ENCODE results near the gene PHC2.

DNA sequence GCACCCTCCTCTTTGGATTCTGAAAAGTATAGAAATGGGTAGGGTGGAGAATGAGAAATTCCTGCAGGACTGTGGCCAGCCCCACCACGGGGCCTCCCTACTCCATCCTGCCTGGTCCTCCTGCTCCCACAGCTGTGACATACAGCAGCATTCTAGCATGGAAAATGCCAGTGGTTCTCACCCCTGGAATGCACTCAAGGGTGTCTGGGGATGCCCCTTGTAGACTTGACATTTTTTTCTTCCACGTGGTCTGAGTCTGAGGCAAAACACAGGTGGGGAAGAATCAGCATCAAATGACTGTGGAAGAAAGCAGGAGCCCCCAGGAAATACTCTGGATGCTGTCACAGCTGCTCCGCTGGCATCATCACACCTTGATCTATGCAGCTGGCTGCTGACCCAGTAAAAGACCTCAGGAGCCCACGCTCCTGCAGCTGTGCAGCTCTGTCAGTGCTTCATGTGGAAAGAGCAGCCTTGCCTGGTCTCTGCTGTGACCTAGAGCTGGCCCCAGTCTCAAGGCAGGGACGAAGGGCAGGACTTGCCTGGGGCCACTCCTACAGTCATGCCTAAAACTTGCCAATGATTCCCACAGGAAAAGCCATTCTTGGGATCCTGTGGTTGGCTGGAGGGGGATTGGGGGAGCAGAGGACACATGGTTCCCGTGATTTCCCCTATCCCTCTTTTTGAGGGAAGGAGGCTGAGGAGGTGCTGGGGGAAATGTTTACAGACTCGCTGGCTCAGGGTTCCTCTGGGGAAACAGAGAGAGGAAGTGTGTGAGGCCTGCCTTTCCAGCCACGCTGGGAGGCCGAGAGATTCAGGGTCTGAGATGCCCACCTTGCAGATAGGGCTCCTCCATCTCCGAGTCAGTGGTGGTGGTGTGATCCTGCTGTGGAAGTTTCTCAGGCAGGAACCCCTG lies 99.2 kb downstream of the PHC2 start:
- no peak for TF ChIP-seq ZFP69B (tag by site-specific recombination; IDR thresholded peaks at IDR 0.05)
- TF ChIP-seq, protein P1, sequence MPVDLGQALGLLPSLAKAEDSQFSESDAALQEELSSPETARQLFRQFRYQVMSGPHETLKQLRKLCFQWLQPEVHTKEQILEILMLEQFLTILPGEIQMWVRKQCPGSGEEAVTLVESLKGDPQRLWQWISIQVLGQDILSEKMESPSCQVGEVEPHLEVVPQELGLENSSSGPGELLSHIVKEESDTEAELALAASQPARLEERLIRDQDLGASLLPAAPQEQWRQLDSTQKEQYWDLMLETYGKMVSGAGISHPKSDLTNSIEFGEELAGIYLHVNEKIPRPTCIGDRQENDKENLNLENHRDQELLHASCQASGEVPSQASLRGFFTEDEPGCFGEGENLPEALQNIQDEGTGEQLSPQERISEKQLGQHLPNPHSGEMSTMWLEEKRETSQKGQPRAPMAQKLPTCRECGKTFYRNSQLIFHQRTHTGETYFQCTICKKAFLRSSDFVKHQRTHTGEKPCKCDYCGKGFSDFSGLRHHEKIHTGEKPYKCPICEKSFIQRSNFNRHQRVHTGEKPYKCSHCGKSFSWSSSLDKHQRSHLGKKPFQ (tag by site-specific recombination; IDR thresholded peaks at IDR 0.05): no peak
